ENCODE data around the gene C1QTNF12.
"Not testable (repeated sequence)": the region's sequence is repeated elsewhere in the genome, so short reads cannot be mapped to it uniquely, and the experiment has no call there.

Gene C1QTNF12

DNA sequence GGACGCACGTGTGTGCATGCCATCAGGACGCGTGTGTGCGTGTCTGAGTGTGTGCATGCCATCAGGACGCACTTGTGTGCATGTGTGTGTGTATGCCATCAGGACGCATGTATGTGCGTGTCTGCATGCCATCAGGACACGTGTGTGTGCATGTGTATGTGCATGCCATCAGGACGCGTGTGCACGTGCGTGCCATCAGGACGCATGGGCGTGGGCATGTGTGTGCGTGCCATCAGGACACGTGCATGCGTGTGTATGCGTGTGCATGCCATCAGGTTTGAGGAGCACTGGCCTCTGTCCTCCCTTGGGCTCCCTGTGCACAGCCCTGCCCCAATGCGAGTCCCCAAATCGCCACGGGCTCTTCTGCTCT, 12.6 kb upstream of the C1QTNF12 start:
- DNase-seq, result no peak

- no peak for DNase-seq
These were observed 10.7 kb upstream of the C1QTNF12 start for GRCh38 chr1:1256956-1257871.

GRCh38 chr1:1255611-1256010, 9.1 kb upstream of the C1QTNF12 start:
- no peak for DNase-seq

DNA sequence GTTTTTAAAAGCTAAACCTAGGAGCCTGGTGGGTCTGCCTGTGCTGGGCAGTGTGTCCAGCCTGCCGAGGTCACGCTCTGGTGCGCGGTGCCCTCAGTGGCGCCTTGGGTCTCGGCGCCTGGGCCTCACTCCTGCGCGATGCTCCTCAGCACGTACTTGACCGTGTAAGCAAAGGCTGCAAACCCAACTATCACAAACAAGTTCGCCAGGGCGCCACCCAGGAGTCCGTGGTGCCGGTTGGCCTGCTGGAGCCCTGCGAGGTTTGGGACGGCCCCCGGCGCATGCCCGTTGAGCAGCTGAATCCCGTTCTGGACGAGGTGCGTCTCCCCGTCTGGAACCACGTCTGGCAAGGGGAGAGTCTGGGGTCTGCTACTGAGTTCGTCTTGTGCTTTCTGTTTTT, 8.6 kb upstream of the C1QTNF12 start:
- DNase-seq, result no peak

- no peak for DNase-seq
These were observed 8.1 kb upstream of the C1QTNF12 start for GRCh38 chr1:1254667-1254998.

DNA sequence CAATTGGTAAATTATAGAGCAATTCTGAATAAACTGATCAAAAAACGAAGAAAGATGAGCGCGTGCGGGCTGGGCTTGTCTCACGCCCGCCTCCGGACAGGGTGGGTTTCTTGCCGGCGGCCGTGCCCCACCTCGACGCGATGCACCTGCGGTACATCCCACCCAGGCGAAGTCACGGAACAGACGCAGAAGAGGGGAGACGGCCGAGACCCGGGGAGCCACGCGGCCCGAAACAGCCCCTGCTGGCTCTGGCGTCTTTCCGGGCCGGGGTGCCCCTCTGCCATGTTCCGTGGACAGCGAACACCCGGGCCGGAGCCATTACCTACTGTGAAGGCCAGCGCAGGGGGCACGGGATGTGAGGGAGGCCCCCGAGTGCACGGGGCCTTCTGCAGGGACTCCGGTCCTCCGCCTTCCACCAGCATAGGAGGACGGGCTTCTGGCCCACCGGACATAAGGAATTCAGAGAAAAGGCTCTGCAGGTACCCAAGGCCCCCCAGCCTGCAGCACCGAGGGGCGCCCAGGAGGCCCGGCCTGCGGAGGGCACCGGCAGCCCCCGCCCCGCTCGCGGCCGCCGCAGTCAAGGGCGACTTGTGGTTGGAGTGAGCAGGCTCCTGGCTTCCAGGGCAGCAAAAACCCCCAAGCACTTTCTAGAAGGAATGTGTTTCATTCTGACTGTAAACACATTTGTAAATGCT, 7.6 kb upstream of the C1QTNF12 start:
- DNase-seq, result no peak

DNA sequence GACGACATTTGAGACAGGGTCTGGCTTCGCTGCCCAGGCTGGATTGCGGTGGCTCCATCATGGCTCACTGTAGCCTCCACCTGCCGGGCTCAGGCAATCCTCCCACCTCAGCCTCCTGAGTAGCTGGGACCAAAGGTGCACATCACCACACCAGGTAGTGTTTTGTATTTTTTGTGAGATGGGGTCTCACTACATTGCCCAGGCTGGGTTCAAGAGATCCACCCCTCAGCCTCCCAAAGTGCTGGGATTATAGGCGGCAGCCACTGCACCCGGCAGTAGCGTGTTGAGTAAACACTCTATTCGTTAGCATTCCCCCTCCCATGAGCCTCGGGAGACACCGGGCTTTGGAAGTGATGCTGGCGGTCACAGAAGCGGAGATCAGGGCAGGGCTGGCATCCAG, 6.8 kb upstream of the C1QTNF12 start:
- no peak for DNase-seq

GRCh38 chr1:1250786-1251284, 4.3 kb upstream of the C1QTNF12 start:
- peak; percentile 82 for DNase-seq

DNA sequence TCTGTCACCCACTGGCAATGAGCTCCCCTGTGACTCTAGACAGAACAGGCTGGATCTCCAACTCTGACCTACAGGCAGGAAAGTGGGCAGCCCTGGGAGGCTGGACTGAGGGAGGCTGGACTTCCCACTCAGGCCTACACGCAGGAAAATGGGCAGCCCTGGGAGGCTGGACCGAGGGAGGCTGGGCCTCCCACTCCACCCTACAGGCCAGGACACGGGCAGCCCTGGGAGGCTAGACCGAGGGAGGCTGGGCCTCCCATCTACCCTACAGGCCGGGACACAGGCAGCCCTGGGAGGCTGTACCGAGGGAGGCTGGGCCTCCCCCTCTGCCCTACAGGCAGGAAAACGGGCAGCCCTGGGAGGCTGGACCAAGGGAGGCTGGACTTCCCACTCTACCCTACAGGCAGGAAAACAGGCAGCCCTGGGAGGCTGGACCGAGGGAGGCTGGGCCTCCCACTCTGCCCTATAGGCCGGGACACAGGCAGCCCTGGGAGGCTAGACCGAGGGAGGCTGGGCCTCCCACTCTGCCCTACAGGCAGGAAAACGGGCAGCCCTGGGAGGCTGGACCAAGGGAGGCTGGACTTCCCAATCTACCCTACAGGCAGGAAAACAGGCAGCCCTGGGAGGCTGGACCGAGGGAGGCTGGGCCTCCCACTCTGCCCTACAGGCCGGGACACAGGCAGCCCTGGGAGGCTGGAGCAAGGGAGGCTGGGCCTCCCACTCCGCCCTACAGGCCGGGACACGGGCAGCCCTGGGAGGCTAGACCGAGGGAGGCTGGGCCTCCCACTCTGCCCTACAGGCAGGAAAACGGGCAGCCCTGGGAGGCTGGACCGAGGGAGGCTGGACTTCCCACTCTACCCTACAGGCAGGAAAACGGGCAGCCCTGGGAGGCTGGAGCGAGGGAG, 1.7 kb upstream of the C1QTNF12 start:
- not testable (repeated sequence) for DNase-seq

GRCh38 chr1:1247341-1247913, 905 bp upstream of the C1QTNF12 start:
- no peak for DNase-seq

DNA sequence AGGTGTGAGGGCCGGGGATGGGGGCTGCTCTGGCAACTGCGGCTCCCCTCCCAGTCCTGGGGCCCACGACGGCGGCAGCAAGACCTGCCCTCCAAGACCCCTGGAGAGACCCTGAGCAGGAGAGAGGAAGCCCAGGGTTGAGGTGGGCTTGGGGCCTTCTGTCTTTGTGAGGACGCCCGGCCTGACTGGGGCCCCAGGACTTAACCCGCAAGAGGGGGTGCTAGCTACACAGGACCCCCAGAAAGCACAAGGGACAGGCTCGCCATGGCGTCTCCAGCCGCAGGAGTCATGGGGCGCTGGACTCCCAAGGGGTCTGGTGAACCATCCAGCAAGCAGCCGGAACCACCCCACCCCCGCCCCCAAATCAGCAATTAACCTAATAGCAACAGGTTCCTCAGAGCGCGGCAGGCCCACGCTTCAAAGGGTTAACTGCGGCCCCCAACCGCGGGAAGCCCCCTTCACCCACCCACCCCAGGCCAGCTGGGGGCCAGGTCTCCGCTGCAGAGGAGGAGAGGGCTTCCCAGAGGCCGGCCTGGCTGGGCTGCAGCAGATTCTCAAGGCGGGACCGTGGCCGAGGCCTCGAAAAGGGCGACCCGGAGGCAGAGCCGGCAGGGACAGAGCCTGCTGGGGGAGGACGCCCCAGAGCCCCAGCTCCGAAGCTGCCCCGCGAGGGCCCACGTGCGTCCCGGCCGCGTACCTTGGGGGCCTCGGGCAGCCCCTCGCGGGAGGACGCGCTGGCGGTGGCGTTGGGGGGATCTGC, 525 bp downstream of the C1QTNF12 start:
- DNase-seq, result no peak

- DNase-seq, result no peak
These were observed 1.2 kb downstream of the C1QTNF12 start for GRCh38 chr1:1245178-1245816.

GRCh38 chr1:1244192-1244811, 2.2 kb downstream of the C1QTNF12 start:
- no peak for DNase-seq

- no peak for DNase-seq
These were observed 2.7 kb downstream of the C1QTNF12 start for GRCh38 chr1:1243807-1244191.

DNA sequence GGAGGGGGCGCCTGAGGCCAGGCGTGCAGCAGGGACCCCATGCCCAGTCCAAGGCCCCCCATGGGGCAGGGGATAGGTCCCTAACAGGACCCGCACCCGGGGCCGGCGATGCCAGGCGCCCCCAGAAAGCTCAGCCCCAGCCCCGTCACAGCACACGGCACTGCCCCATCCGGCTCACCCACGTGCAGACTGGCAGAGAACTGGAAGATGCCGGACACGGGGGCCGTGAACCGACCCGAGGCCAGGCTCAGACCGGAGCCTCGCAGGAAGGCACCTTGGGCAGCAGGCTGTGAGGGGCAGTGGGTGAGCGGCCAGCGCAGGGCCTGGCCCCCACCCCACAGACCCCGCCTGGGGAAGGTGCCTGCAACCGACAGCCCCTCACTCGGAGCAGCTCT, 3.3 kb downstream of the C1QTNF12 start:
- no peak for DNase-seq

GRCh38 chr1:1242461-1243265, 3.9 kb downstream of the C1QTNF12 start:
- no peak for DNase-seq

- DNase-seq, result no peak
These were observed 4.8 kb downstream of the C1QTNF12 start for GRCh38 chr1:1241588-1242219.

GRCh38 chr1:1240822-1241587, 5.5 kb downstream of the C1QTNF12 start:
- DNase-seq, result no peak

GRCh38 chr1:1240348-1240732, 6.2 kb downstream of the C1QTNF12 start:
- no peak for DNase-seq

Measured in activated CD4-positive, alpha-beta T cell treated with anti-CD3 and anti-CD28 coated beads, Interleukin-10, Interleukin-2, amounts not matched to agents 100 ng/mL and 50 ng/mL, durations not matched to agents 16 hours and 8 hours (primary cell).